ENCODE results near the gene MAN2B2. TPM values are rescaled to one million over a fixed set of nuclear protein-coding genes. Genes with fewer than 3 reads are reported as not detected.
"Not testable (repeated sequence)": the region's sequence is repeated elsewhere in the genome, so short reads cannot be mapped to it uniquely, and the experiment has no call there.

MAN2B2 gene
- total RNA-seq, 1 donor from 2014 or later = 4.7 TPM

- no peak for FAIRE-seq
- Histone ChIP-seq H3K36me3 (ENCODE audit: control insufficient read depth, insufficient read depth, low read length) (no peaks in the 10 kb centered on the region), H3K27me3 (ENCODE audit: control insufficient read depth, insufficient read depth, low read length) (peaks cover 6% of the 10 kb centered on the region), H3K4me3 (ENCODE audit: low read depth, low read length) (no peak overlapping the region)
- no peak for TF ChIP-seq CTCF (IDR thresholded peaks at IDR 0.05; ENCODE audit: insufficient read depth, low read length, severe bottlenecking)
- DNase-seq (ENCODE audit: low read depth) = no peak
Observed at GRCh38 chr4:6663596-6664393, 88.8 kb downstream of the MAN2B2 start.

- Histone ChIP-seq H3K27me3 (ENCODE audit: control insufficient read depth, insufficient read depth, low read length) (peaks cover 6% of the 10 kb centered on the region), H3K4me3 (ENCODE audit: low read depth, low read length) (no peak overlapping the region), H3K36me3 (ENCODE audit: control insufficient read depth, insufficient read depth, low read length) (no peaks in the 10 kb centered on the region)
- TF ChIP-seq CTCF (IDR thresholded peaks at IDR 0.05; ENCODE audit: insufficient read depth, low read length, severe bottlenecking) = no peak
- FAIRE-seq = peak; percentile 87
- no peak for DNase-seq (ENCODE audit: low read depth)
Observed at GRCh38 chr4:6665320-6665654, 90.3 kb downstream of the MAN2B2 start.

DNA sequence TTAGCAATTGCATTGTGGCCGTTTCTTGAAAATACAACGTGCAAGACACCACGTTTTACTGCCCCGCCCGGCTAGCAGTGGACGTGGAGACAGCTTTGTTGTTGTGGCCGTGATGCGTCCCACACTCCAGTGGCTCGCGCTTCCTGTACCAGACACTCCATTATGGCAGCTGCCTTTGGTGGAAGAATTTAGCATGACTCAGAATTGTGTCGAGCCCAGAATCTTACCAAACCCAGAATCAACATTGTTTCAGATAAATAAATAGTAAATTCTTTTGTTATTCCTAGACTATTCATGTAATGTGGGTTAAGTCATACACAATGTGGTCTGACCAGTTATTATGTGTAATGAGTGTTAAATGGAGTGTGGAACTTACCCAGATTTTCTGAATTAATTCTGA, 93.4 kb downstream of the MAN2B2 start:
- FAIRE-seq (no peak), DNase-seq (ENCODE audit: low read depth) (peak; percentile 94)
- TF ChIP-seq CTCF (IDR thresholded peaks at IDR 0.05; ENCODE audit: insufficient read depth, low read length, severe bottlenecking) = no peak

GRCh38 chr4:6671648-6672047, 96.7 kb downstream of the MAN2B2 start:
- TF ChIP-seq CTCF (IDR thresholded peaks at IDR 0.05; ENCODE audit: insufficient read depth, low read length, severe bottlenecking) = no peak
- H3K36me3 ChIP-seq (ENCODE audit: control insufficient read depth, insufficient read depth, low read length) = peaks cover 3% of the 10 kb centered on the region
- no peaks in the 10 kb centered on the region for H3K27me3 ChIP-seq (ENCODE audit: control insufficient read depth, insufficient read depth, low read length)
- no peak overlapping the region for H3K4me3 ChIP-seq (ENCODE audit: low read depth, low read length)
- DNase-seq (ENCODE audit: low read depth) = peak; percentile 49
- FAIRE-seq = no peak

More for the DNA sequence above, 93.4 kb downstream of the MAN2B2 start:
- no peak overlapping the region for H3K4me3 ChIP-seq (ENCODE audit: low read depth, low read length)
- peaks cover 5% of the 10 kb centered on the region for H3K27me3 ChIP-seq (ENCODE audit: control insufficient read depth, insufficient read depth, low read length)
- peaks cover 1% of the 10 kb centered on the region for H3K36me3 ChIP-seq (ENCODE audit: control insufficient read depth, insufficient read depth, low read length)

- no peaks in the 10 kb centered on the region for H3K27me3 ChIP-seq (ENCODE audit: control insufficient read depth, insufficient read depth, low read length)
- TF ChIP-seq CTCF (IDR thresholded peaks at IDR 0.05; ENCODE audit: insufficient read depth, low read length, severe bottlenecking) = no peak
- DNase-seq (ENCODE audit: low read depth) (no peak), FAIRE-seq (no peak)
- no peak overlapping the region for H3K4me3 ChIP-seq (ENCODE audit: low read depth, low read length)
- peaks cover 3% of the 10 kb centered on the region for H3K36me3 ChIP-seq (ENCODE audit: control insufficient read depth, insufficient read depth, low read length)
Observed at GRCh38 chr4:6672131-6672530, 97.1 kb downstream of the MAN2B2 start.

- FAIRE-seq; H3K27me3 ChIP-seq (ENCODE audit: control insufficient read depth, insufficient read depth, low read length); H3K4me3 ChIP-seq (ENCODE audit: low read depth, low read length); DNase-seq (ENCODE audit: low read depth); H3K36me3 ChIP-seq (ENCODE audit: control insufficient read depth, insufficient read depth, low read length): not testable (repeated sequence)
Observed at GRCh38 chr4:6672541-6673190, 97.7 kb downstream of the MAN2B2 start.

Other genes with a start within 250 kb of the MAN2B2 start
- 1.1 and 3.1 TPM in 2 replicates for gene PPP2R2C, start 102.6 kb upstream of the MAN2B2 start, total RNA-seq
- gene MRFAP1, start 65.5 kb downstream of the MAN2B2 start, total RNA-seq = 69.5 and 127 TPM in 2 replicates
- 641 and 928 TPM in 2 replicates for gene S100P, start 118.7 kb downstream of the MAN2B2 start, total RNA-seq
- 57.9 and 79.2 TPM in 2 replicates for gene MRFAP1L1, start 134.7 kb downstream of the MAN2B2 start, total RNA-seq
- gene BLOC1S4, start 141.0 kb downstream of the MAN2B2 start, total RNA-seq = 14.2 and 14.5 TPM in 2 replicates
- gene KIAA0232, start 207.5 kb downstream of the MAN2B2 start, total RNA-seq = 20.5 and 28.0 TPM in 2 replicates